ENCODE measurements around the gene SPCS1. TPM values are rescaled to one million over a fixed set of nuclear protein-coding genes. Genes with fewer than 3 reads are reported as not detected.
"Not testable (repeated sequence)": the region's sequence is repeated elsewhere in the genome, so short reads cannot be mapped to it uniquely, and the experiment has no call there.

The SPCS1 gene
- total RNA-seq: 78.3 TPM

DNA sequence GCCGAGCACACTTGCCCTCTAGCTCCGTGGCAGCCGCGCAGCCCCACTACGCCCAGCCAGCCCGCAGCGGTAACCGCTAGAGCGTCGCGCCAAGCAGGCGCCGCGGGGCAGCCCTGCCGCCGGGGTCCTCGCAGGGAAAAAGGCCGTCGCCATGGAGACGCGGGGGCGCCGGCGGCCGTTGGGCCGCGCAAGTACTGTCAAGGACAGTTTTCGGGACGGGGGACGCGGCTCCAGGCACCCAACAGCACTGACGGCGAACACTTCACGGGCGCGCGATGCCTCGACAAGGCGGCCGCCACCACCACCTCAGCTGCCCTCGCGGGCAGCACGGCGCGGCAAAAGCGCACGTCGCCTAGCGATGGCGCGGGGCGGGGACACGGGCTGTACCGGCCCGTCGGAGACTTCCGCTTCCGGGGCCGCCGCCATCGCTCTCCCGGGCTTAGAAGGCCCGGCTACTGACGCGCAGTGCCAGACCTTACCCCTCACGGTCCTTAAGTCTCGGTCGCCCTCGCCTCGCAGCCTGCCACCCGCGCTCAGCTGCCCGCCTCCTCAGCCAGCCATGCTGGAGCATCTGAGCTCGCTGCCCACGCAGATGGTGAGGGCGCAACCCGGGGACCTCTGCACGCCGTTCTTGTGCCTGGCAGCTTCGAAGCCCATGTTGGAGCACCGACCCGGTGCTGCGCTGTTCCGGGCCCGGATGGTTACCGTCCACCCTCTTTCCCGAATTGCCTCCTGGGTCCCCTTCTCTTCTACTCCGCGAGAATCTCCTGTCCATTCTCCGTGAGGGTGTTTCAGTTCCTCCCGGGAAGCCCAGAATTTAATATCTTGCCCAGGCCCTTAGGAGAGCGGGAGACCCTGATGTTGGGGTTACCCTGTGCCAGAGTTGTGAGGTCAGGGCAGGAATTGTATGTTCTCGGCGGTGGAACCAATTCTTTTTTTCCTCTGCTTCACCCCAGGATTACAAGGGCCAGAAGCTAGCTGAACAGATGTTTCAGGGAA is at the start of gene SPCS1, which contains the start of gene GLT8D1:
SPCS1 (plus strand) TSS at position 419 of the 999 bp plus-strand sequence; CDS start at position 560, 141 bp downstream.
GLT8D1 (minus strand) TSS at position 104 of the 999 bp plus-strand sequence. CDS start 5,331 bp downstream, outside the sequence.
- DNase-seq (ENCODE audit: low spot score): peak; percentile 89
- peak; percentile 86 for ATAC-seq

DNA sequence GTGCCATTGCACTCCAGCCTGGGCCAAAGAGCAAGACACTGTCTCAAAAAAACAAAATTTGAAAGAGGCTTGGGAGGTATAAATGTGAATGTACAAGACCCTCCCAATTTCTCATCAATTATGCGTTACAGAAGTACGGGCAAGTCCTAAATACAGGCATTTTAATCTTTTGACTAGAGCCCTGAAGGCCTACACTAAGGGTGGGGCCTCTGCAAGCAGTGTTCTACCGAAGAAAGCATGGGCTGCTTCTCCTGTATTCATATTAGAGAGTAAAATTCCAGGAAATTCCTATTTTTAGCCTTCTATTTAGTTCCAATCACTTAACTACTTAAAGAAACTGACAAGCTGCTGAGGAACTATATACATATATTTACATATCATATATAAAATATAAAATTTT is 45.9 kb upstream of the SPCS1 start:
- ATAC-seq (no peak), DNase-seq (ENCODE audit: low spot score) (no peak)

DNA sequence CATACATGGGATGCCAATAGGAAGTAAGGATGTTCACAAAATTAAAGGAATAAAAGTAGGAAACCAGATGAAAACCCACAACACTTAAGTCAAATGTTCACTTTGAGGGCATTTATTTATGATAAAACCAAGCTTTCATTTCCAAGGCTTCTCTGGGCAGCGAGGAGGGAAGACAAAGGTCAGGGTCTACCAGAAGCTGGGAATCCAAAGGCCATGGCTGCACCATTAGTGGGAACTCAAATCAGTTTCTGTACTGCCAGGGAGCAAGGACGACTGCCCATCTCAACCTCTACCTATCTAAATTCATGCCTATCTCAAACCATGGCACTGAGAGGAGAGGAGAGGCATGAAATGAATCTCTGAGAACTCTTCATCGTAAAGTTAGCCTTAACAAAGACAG is 42.8 kb upstream of the SPCS1 start:
- peak; percentile 83 for ATAC-seq
- DNase-seq (ENCODE audit: low spot score): no peak

DNA sequence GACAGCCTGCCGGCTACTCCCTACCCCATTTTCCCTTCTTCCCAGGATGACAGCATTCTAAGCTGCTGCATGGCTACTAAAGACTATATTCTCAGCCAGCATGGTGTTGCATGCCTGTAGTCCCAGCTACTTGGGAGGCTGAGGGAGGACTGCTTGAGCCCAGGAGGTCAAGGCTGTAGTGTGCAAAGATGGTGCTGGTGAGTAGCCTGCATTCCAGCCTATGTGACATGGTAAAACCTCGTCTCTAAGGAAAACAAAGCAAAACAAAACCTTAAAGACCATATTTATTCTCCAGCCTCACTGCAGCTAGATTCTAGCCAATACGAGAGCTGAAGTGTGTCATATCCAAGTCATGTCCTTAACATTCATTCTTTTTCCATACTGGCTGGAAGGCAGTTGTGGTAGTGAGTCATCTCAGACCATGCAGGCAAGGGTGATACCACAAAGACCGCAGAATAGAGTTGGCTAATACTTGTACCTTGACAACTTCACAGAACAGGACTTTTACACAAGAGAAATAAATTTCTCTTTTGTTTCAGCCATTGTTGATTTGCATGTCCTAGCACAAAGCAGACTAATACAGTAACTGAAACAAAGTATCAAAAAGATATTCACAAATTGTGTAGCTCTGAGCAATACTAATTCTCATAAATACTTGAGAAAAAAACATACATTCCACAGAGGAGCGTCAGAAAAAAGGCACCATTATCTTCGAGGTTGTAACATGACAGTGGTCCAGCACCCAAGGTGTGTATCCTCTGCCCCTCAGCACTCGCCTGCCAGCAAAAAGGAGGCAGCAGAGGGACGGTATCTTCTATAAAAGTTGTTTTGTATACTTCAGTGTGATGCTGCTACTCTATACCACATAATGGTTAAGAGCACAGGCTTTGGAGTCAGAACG is 35.0 kb upstream of the SPCS1 start:
- ATAC-seq: no peak
- DNase-seq (ENCODE audit: low spot score): no peak

DNA sequence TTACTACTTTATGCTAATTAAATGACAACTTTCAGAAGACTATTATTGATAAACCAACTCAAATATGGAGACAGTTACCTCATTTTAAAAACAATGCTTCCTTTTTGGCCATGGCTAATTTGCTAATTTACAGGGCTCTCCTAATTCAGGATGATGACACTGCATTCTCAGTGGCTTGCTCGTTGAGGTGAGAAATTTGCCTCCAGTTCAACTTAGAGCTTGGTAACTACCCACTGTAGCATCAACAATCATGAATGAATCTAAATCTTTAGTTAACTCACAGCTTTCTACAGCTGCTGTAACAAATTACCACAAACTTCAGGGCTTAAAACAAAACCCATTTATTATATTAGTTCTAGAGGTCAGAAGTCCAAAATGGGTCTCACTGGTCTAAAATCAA is 34.2 kb upstream of the SPCS1 start:
- DNase-seq (ENCODE audit: low spot score): no peak
- no peak for ATAC-seq

DNA sequence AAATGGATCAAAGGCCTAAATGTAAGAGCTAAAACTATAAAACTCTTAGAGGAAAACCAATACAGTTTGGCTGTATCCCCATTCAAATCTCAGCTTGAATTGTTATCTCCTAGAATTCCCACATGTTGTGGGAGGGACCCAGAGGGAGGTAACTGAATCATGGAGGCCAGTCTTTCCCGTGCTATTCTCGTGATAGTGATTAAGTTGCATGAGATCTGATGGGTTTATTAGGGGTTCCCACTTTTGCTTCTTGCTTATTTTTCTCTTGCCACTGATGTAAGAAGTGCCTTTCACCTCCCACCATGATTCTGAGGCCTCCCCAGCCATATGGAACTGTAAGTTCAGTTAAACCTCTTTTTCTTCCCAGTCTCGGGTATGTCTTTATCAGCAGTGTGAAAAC is 29.7 kb upstream of the SPCS1 start:
- DNase-seq (ENCODE audit: low spot score); ATAC-seq: not testable (repeated sequence)

DNA sequence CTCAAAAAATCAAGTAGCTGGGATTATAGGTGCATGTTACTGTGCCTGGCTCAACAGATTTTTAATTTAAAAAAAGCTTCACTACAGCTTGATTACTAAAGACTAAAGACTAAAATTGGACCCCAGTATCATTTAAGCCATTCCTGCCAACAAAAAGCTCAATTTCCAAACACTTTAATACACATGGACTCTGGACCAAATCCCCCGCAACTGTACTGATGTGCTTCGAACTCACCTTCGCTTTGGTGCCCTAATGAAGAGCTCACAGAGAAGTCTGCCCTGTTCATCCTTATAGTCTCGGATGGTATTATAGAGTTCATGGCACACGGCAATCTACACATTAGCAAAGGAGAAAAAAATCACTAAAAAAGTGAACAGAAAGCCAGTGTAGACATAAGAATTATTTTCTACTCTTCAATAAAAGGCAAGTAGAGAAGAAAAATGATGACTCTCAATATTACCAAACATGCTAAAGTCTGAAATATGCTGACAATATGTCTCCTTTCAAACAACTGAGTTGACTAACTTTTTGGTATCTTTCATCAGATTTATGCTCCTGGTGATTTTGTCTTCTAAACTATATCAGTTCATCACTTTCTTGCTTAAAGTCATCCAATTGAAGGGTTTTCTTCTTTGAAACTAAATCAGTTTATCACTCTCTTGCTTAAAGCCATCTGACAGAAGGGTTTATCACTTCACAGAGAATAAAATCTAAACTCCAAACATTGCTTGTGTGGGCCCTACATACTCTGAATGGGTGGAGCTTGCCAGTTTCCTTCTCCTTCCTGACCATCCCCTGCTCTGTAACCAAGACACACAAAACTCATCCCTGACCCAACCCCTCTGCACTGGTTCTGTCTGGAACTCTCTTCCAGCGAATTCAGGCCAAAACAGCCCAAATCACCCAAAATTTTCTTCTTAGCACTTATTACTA is 27.4 kb upstream of the SPCS1 start:
- ATAC-seq: peak; percentile 65

DNA sequence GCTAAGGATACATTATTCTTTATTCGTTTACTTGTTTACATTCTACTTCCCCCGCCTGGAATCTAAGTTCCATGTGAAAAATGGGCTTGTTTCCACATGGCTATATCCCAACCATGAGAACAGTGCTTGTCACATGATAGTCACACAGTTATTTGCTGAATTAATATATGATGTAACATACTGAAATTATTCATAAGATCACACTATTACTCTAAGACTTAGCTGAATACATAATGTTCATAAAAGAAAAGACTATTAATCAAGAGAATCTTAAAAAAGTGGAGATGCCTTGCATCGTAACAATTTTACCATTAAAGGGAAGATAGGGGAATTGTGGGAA is 26.7 kb upstream of the SPCS1 start:
- ATAC-seq (no peak), DNase-seq (ENCODE audit: low spot score) (no peak)

More for the DNA sequence above, 27.4 kb upstream of the SPCS1 start:
- DNase-seq (ENCODE audit: low spot score): no peak

DNA sequence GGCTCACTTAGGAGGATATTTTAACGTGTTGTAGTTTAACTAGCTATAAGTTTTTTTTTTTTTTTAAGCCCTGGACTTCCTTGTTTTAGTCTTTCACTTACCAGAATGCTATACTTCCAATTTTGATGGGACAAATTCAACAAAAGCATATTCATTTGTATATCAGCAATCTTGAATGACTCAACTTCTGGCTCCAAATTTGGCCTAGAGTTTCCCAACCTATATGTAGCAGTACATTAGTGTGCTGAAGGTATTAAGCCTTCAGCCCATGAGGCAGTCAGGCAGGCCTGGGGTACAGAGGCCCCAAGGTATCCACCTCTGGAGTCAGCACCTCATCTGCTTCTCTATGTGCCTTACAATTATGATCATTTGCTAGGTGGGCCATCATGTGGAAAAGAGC is 26.1 kb upstream of the SPCS1 start:
- no peak for DNase-seq (ENCODE audit: low spot score)
- ATAC-seq: no peak

DNA sequence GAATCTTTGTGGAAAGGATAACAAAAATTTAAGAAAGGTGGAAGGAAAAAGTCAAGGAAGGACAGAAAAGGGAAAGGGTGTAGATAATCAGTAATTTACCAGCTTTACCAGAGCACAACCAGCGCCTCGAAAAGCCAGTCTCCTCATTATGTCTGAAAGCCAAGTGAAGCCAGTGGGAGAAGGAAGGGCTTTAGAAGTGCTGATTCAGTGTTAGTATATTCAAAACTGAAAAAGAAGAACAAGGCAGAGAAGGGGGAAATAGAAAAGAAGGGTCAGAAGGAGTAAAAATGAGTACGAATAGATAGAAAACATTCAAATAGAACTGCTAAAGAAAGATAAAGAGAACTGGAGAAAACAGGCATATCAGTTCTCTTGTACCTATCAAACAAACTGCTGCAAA is 24.3 kb upstream of the SPCS1 start:
- DNase-seq (ENCODE audit: low spot score) (no peak), ATAC-seq (no peak)

DNA sequence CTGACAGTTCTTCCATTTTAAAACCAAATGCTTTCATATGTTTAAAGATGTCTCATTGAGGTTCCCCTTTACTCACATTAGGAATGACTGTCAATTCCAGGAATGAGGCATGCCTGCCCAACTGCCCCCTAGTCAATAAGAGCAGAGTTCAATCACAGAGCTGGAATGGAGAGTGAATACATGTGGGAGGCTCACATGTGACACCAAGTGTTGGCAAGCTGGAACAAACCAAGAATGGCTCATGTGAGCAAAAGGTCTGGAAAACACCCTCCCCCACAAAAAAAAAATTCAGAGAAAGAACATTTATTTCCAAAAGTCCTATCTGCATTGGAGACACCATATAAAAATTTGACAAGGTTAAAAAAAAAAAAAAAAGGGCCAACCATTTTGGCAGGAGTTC is 23.9 kb upstream of the SPCS1 start:
- ATAC-seq (peak; percentile 59), DNase-seq (ENCODE audit: low spot score) (peak; percentile 81)

DNA sequence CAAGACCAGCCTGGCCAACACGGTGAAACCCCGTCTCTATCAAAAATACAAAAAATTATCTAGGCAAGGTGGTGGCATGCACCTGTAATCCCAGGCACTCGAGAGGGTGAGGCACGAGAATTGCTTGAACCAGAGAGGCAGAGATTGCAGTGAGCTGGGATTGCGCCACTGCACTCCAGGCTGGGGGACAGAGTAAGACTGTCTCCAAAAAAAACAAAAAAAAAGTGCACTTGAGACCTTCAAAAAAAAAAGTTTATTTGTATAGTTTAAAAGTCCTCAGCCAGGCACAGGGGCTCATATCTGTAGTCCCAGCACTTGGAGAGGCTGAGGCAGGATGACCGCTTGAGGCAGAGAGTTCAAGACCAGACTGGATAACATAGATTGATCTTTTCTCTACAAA is 22.3 kb upstream of the SPCS1 start:
- ATAC-seq: no peak
- DNase-seq (ENCODE audit: low spot score): peak; percentile 63

DNA sequence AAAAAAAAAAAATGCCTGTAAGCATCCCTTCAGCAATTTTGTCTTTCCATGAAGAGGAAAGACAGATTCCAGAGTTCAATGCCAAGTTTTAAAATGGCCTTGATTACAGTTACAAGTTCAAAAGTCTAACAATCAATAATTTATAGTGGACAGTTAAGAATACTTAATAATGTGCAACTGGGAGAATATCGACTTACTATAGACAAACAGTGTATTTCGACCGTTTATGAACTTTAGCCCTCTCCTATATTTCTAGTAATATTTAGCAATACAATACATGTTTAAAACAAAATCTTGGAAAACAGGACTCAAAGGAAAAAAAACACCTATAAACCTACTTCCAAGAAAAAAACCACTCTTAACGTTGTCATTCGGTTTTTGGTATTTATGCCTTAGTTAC is 21.7 kb upstream of the SPCS1 start:
- DNase-seq (ENCODE audit: low spot score): no peak
- ATAC-seq: no peak

DNA sequence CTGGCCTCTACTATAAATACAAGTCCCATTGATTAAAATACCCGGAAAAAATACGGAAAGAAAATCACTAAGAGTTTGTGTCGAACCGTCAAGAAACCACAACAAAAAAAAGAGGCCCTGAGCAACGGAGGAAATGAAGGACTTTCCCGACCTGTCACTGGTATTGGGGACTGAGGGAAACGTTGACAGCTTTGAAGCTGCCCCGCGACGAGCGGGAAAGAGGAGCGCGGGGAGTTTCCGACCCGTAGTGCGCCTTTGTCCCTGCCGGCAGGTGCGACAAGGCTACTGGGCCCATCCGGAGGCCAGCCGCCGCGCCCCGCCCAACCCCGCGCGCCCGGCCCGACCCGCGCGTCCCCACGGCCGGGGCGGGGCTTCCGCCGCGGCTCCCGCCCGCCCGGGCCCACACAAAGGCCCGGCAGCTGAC is 20.6 kb upstream of the SPCS1 start:
- DNase-seq (ENCODE audit: low spot score) (peak; percentile 90), ATAC-seq (peak; percentile 82)

DNA sequence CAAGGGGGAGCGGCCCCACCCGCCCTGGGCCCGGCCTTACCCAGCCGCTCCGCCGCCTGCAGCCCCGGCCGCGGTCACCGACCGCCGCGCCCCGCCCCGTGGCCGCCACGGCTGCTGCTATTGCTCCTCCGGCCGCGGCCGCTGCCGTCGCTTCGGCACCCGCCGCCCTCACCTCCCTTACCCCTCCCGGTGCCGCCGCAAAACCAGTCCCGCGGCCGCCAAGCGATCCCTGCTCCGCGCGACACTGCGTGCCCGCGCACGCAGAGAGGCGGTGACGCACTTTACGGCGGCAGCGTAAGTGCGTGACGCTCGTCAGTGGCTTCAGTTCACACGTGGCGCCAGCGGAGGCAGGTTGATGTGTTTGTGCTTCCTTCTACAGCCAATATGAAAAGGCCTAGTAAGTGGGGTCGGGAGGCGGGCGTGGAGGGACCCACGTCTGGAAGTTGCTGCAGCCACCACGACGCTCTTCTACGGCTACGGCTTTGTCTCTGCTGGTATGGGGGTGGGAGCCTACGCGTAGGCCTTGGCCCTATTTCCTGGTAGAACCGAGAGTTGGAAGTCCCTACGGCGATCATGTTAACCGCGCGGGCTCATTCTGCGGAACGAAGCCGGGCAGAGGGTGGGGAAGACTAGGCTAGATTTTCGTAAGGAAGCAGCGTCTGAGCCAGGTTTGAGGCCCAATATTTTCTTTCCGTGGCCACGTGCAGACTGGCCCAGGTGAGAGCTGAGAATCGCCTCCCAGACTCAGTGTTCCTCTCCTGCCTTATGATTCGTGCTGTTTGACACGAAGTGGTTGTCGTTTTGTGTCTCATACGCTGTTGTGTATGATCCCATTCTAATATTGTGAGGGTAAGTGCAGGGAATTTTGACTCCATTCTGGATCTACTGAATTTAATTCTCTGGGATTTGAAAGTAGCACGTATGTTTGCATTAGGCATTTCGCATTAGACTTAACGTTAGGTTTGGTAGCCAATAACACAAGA is 19.9 kb upstream of the SPCS1 start, which contains the start of the genes GNL3 and PBRM1:
GNL3 (plus strand) TSS at position 324 of the 983 bp plus-strand sequence; CDS start at position 385, 61 bp downstream.
PBRM1 (minus strand) TSS at position 205 of the 983 bp plus-strand sequence.
- peak; percentile 82 for ATAC-seq
- peak; percentile 96 for DNase-seq (ENCODE audit: low spot score)

DNA sequence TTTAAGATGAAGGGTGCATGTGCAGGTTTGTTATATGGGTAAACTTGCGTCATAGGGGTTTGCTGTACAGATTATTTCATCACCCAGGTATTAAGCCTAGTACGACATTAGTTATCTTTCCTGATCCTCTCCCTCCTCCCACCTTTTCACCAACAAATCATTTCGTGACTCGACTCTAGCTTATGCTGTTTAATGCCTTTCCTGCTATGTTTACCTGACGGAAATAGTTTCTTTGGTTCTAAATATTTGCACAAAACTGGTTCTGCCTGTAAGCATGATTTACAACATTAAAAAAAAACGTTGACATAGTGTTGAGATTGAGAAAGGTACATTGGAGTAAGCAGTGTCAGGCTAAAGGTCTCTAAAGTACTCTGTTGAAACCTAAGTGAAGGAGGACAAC is 17.6 kb upstream of the SPCS1 start:
- ATAC-seq: no peak

DNA sequence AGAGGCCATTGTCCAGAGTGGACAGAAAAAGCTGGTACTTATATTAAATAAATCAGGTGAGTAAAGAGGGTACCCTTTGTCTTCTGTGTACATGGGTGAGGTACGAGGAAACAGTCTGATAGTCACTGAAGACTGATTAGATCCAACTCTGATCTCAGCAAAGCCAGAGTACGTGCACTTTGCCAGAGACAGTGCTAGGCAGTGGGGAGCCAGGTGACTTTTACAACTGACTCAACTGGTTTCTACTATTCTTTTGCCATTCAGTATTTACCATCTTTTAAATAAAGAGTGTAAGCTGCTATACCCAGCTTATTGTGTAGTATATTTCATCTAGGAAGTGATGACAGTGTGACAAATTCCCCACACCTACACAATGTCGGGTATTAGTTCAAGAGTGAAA is 16.8 kb upstream of the SPCS1 start:
- DNase-seq (ENCODE audit: low spot score): no peak

More for the DNA sequence above, 17.6 kb upstream of the SPCS1 start:
- no peak for DNase-seq (ENCODE audit: low spot score)

DNA sequence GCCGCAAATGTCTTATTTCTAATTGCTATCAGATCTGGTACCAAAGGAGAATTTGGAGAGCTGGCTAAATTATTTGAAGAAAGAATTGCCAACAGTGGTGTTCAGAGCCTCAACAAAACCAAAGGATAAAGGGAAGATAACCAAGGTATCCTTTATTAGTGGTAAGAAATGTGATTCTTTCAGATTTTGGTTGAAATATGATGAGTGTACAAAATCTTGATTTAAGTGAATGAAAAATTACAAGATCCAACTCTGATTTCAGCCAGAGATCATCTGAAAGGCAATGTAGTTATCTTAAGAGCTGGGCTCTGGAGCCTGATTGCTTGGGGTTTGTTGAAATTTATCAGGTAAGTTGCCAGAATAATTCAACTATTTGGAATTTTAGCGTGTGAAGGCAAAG is 15.3 kb upstream of the SPCS1 start:
- DNase-seq (ENCODE audit: low spot score): no peak
- no peak for ATAC-seq

More for the DNA sequence above, 16.8 kb upstream of the SPCS1 start:
- no peak for ATAC-seq

DNA sequence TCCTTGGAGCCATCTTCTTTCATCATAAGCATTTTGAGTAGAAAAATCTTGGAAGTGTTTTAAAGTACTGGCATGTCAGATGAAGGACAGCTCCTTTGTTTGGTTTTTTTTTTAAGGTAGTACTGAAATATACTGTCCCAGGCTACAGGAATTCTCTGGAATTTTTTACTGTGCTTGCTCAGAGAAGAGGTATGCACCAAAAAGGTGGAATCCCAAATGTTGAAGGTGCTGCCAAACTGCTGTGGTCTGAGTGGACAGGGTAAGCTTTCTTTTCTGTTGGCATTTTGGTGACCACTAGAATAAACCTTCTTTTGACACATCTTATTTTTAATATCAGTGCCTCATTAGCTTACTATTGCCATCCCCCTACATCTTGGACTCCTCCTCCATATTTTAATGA is 12.8 kb upstream of the SPCS1 start:
- ATAC-seq: no peak
- DNase-seq (ENCODE audit: low spot score): no peak

Measured in left lobe of liver (tissue), 2 donors.